Stimulated activated CD4-positive, alpha-beta T cell treated with anti-CD3 and anti-CD28 coated beads, TNF-alpha, amount 100 ng/mL, for 24 hours (primary cell): ENCODE data around the gene ATP12A.

Source experiments
- DNase-seq, 3 experiments: peaks; one replicate each; pipeline ENCODE4 v3.0.0-alpha.2; 2020; ENCODE audit warnings: low read depth in 3 of 3

ATP12A gene

DNA sequence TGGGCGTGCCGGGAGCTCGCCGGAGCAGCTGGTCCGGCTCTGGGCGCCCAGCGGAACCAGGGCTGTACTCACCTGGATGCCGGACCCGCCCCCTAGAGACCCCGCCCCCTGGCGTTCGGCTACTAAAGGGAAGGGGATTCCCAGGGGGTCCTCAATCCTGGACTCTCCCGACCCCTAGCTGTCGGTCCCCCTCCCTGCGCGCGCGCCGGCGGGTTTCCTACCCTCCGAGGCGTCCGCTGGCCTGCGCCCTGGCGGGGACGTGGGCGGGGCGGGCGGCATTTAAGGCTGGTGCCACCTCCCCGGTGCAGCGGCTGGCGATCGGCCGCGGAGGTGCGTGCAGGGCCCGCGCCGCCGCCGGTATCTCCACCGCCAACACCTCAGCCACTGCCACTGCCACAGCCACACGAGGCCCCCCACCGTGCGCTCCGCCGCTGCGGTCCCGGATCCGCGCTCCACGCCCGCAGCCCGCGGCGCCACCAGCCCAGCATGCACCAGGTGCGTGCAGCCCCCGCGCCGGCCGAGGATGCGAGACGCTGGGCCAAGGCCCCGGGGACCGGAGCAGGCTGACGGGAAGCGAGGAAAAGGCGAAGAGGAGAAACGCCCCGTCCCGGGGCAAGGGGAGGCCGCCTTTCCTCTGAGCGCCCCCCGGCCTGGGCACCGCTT, at the start of gene ATP12A:
Gene ATP12A (plus strand): TSS at position 151 of the 663 bp plus-strand sequence. CDS start 336 bp downstream, at position 487.
- peak in 1 of 3 experiments; percentile 18 for DNase-seq

DNA sequence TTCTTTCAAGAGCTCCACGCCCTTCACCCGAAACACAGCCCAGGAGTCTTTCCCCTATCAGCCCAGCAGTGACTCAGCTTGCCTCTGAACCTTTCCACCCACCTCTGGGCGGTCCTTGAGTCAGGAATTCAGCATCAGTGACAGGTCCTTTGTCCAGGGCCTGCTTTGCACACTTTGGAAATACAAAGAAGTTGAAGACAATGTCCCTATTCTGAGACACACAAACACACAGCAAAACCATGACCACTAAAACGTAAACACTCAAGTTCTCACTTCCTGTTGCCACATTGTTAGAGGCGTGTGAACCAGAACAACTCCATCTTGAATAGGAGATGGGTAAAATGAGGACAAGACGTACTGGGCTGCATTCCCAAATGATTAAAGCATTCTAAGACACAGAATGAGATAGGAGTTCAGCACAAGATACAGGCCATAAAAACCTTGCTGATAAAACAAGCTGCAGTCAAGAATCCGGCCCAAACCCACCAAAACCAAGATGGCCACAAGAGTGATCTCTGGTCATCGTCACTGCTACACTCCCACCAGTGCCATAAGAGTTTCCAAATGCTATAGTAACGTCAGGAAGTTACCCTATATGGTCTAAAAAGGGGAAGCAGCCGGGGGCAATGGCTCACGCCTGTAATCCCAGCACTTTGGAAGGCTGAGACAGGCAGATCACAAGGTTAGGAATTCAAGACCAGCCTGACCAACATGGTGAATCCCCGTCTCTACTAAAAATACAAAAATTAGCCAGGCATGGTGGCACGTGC, 49.2 kb upstream of the ATP12A start:
- DNase-seq, result no peak

DNA sequence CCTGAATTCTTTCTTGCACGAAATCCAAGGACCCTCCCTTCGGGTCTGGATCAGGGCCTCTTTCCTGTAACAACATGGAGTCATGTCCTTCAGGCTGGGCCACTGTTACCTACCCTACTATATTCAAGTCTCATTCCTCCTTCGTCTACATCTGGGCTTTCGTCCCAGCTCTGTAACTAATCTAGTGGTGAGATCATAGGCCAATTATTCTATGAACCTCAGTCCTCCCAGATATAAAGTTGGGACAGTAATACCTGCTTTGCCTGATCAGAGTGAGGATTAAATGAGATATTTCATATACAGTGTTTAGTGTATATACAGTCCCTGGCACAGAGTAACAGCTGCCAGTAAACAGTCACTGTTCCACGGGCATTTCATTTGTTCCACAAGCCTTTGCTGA, 48.3 kb upstream of the ATP12A start:
- no peak for DNase-seq

DNA sequence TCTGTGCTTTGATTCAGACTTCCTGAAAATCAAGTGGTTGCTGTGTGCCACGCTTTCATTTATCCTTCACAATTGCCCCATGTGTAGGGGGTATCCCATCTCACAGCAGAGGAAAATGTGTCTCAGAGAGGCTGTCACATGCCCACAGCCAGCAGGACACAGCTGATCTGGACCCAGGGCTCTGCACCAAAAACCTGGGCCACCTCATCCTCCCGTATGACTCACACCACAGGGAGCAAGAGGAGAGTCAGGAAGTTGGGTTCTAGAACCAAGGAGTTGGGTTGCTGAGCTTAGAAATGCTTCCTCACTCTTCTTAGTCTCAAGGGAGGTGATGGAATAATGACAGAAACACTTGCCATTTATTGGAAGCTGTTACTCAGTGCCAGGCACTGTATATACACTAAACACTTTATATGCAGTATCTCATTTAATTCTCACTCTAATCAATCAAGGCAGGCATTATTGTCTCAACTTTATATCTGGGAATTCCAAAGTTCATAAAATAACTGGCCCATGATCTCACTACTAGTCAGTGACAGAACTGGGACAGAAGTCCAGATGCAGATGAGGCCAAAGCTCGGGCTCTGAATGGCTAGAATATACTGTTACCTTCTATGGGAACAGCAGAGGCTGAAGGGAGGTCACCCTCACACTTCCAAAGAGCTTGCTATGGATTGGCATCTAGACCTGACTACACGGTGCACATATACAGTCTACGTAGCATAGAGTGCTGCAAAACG, 47.7 kb upstream of the ATP12A start:
- no peak for DNase-seq

- no peak for DNase-seq
Measured at GRCh38 chr13:24636776-24637175, 43.4 kb upstream of the ATP12A start.

GRCh38 chr13:24638096-24638495, 42.1 kb upstream of the ATP12A start:
- DNase-seq, result no peak

- DNase-seq, result no peak
Measured at GRCh38 chr13:24640752-24641151, 39.5 kb upstream of the ATP12A start.

GRCh38 chr13:24642219-24642618, 38.0 kb upstream of the ATP12A start:
- no peak for DNase-seq

DNA sequence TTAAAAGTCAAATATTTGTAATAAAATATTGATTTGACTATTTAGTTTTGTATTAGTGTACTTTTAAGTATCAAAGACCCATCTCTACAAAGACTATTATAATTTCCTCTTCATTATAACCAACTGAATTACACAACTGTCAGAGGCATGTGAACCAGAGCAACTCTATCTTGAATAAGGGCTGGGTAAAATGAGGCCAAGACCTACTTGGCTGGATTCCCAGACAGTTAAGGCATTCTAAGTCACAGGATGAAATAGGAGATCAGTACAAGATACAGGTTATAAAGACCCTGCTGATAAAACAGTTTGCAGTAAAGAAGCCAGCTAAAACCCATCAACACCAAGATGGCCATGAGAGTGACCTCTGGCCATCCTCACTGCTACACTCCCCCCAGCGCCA, 36.2 kb upstream of the ATP12A start:
- no peak for DNase-seq

- DNase-seq, result no peak
Measured at GRCh38 chr13:24648271-24648670, 31.9 kb upstream of the ATP12A start.

DNA sequence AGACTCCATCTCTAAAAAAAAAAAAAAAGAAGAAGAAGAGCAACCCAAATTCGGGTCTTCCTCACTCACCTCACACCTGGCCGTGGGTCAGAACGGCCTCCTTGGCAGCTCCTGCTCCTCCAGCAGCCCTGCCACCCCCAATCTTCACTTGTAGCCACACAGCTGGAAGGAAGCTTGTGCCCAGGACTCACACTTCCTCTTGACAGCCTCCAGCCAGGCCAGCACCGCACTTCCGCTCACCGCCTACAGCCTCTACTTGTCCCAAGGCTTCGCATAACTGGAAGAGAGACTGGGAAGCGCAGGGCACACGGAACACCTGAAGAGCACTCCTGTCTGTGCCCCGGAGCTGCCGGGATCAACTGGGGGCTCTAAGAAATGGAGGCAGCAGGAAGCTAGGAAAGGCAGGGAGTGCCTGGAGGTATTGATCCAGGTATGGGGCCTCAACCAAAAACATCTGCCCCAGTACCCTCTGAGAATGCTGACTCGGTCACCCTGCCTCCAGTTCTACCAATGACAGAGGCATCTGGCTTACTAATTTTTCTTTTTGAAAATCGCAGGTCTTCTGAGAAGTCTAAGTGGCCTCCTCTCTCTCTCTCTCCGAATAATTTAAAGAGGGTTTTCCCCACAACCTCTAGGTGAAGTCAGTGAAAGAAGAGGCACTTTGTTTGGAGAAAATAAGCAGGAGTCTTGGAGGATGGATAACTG, 31.1 kb upstream of the ATP12A start:
- no peak for DNase-seq

DNA sequence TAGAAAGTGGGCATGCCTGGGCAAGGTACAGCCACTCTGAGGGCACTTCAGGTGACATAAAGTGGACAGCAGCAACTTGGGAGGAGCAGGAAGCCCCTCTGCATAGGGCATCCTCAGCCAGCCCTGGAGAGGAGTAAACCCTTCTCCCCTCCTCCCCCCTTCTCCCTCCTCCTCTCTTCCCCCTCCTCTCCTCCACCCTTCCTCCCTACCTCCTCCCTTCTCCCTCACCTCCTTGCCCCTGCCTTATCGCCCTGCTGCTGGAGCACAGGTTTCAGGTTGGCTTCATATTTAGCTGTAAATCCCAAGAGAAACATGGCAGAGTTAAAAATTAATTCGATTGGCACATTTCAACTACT, 30.5 kb upstream of the ATP12A start:
- DNase-seq, result no peak

GRCh38 chr13:24650161-24650560, 30.0 kb upstream of the ATP12A start:
- DNase-seq, result no peak

- DNase-seq, result no peak
Measured at GRCh38 chr13:24651718-24652345, 28.4 kb upstream of the ATP12A start.

DNA sequence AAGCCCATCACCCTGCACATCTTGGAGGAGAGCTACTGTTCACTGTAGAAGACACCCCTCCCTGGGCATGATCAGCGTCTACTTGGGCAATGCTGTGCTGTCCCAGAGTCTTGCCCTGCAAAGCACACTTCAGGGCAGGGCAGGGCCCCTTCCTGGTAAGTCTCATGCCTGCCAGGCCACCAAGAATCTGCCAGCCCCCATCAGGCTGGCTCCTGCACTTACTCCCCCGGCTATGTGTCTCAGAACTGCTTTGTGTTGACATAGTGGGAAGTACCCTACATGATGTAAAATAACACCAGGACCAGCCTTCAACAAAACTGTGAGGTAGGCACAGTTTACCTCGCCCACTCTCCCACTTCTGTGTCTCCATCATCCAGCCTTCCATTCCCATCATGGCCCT, 27.8 kb upstream of the ATP12A start:
- DNase-seq, result no peak

GRCh38 chr13:24654741-24655140, 25.5 kb upstream of the ATP12A start:
- no peak for DNase-seq

DNA sequence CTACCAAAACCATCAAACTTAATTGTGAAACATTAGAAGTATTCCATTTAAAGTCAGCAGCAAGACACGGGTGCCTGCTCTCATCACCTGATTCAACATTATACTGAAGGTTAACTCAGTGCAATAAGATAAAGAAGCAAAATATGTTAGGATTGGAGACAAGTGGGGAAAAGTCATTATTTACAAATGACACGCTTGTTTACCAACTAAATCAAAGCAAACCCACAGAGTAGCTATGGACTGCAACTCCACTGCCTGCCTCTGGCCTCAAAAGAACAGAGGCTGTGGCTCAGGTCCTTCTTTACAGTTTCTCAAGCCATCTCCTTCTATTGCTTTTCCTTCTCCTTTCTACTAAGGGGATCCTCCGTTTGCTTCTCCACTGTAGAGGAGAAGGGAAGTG, 21.0 kb upstream of the ATP12A start:
- no peak for DNase-seq

DNA sequence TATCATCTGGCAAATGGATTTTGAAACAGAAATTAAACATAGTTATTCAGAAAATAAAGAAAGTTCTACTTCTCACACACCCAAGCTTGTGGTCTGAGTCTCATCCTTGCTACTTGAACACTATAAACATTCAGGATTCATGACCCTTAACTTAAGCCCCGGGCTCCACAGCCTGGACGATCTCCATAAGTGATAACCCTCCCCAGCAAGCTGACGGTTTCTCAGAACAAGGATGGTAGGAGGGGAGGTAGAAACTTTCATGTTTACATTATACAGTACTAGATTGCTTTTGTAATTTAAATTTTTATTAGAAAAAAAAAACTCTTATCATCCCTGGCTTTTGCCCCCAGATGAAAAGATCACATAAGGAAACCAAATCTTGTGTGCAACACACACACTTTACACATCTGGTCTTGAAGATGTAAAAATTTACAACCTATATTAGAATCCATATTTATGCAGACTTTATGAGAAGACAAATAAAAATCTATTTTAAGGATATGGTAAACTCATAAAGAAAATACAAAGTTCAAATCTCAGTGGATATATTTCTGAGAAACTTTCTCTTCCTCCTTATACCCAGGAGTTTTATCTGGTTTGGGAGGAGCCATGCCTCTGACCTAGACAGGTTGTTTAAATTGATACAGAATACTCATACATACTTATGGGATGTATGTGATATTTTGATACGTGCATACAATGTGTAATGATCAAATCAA, 20.0 kb upstream of the ATP12A start:
- DNase-seq, result no peak

DNA sequence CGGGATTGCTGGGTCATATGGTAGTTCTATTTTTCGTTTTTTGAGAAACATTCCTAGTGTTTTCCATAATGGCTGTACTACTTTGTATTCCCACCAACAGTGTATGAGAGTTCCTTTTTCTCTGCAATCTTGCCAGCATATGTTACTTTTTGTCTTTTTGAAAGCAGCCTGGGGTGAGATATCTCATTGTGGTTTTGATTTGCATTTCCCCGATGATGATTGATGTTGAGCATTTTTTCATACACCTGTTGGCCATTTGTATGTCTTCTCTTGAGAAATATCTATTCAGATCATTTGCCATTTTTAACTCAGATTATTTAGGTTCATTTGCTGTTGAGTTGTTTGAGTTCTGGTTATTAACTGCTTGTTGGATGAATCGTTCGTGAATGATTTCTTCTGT, 18.5 kb upstream of the ATP12A start:
- no peak for DNase-seq

DNA sequence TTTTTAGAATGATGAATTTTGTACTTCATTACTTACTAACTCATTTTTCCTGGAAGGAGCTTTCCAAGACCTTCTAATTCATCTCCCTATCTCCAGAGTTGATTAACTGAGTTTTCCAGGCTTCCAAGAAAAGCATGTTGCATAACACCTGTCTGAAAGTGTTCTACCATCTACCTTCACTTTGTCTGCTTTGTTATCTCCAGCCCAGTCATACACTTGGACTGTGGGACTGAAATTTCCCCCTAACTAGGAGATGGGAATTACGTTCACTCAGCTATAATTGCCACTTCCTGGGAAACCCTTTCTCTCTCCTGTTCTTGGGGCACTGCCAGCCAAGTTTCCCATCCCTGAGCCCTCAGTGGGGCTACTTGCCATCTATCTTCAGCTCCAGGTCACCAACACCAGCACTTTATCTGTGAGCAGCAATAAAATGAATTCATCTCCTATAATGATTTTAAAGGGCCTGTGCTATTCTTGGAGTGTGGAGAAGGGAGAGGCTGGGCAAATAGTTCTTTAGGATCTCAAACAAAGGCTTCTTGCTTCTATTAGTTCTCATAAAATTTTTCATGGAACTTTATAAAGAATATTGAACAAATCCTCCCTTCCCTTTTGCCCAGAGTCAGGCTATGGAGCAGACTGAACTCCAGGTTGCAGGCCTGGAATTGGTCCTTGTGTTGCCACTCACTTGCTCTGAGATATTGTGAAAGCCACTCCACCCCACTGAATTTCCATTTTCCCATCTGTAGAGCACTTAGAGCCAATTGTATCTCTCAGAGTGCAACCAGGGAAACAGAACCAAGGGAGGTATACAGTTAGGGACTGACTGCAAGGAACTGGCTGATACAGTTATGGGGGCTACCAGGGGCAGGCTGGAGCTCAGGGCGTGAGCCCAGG, 17.8 kb upstream of the ATP12A start:
- DNase-seq, result no peak
